Brain microvascular endothelial cell (primary cell): ENCODE measurements around the gene KMO.

Experiments
- DNase-seq: peaks from one replicate; pipeline ENCODE4 v3.0.0-alpha.2; 2020
- H3K27ac ChIP-seq: fragments of 250-450 bp; sonication (Bioruptor Pico); 2 replicates; pipeline ENCODE4 v1.5.1; 2020; ENCODE audit warnings: mild to moderate bottlenecking, moderate library complexity
- H3K27me3 ChIP-seq: fragments of 250-450 bp; sonication (Bioruptor Pico); replicated peaks from 2 replicates; pipeline ENCODE4 v1.5.1; 2020; ENCODE audit warnings: mild to moderate bottlenecking
- H3K36me3 ChIP-seq: fragments of 250-450 bp; sonication (Bioruptor Pico); replicated peaks from 2 replicates; pipeline ENCODE4 v1.5.1; 2020; ENCODE audit warnings: mild to moderate bottlenecking
- H3K4me3 ChIP-seq: 2 replicates; pipeline ENCODE4 v1.5.1; 2011; ENCODE audit warnings: low read depth, mild to moderate bottlenecking, control low read depth, low read length, moderate library complexity
- in situ Hi-C: cut with HindIII; loops from 2 replicates; pipeline ENCODE4 v1.10.0; 2017; ENCODE audit warnings: low sequenced_read_pairs, low pct_ligation_motif_present
- TF ChIP-seq, protein P1 (sequence below): IDR thresholded peaks from 2 replicates; pipeline ENCODE4 v1.5.1; 2011; ENCODE audit warnings: low read depth, mild to moderate bottlenecking, moderate library complexity, low read length, control low read depth, inconsistent platforms; ENCODE audit errors: missing control alignments

The KMO gene

DNA sequence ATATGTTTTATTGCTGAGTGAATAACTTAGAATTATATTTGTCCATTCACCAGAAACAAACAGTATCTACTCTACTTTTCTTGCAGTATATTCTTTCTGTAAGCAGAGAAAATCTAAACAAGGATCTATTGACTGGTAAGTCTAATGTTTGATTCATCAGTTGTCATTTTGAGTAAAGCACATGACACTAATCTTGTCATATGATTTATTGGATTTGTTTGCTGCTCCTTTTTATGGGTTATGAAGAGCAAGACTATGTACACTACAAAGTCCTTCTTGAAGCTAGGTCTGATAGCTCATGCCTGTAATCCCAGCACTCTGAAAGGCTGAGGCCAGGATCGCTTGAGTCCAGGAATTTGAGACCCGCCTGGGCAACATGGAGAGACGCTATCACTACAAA, 23.3 kb downstream of the KMO start:
- TF ChIP-seq, protein P1, sequence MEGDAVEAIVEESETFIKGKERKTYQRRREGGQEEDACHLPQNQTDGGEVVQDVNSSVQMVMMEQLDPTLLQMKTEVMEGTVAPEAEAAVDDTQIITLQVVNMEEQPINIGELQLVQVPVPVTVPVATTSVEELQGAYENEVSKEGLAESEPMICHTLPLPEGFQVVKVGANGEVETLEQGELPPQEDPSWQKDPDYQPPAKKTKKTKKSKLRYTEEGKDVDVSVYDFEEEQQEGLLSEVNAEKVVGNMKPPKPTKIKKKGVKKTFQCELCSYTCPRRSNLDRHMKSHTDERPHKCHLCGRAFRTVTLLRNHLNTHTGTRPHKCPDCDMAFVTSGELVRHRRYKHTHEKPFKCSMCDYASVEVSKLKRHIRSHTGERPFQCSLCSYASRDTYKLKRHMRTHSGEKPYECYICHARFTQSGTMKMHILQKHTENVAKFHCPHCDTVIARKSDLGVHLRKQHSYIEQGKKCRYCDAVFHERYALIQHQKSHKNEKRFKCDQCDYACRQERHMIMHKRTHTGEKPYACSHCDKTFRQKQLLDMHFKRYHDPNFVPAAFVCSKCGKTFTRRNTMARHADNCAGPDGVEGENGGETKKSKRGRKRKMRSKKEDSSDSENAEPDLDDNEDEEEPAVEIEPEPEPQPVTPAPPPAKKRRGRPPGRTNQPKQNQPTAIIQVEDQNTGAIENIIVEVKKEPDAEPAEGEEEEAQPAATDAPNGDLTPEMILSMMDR, result no peak
- no peak for DNase-seq
- Histone ChIP-seq H3K36me3 (no peaks in the 10 kb centered on the region), H3K27ac (no peak overlapping the region), H3K27me3 (no peaks in the 10 kb centered on the region), H3K4me3 (no peak overlapping the region)
- in situ Hi-C loops, result no loop called here

DNA sequence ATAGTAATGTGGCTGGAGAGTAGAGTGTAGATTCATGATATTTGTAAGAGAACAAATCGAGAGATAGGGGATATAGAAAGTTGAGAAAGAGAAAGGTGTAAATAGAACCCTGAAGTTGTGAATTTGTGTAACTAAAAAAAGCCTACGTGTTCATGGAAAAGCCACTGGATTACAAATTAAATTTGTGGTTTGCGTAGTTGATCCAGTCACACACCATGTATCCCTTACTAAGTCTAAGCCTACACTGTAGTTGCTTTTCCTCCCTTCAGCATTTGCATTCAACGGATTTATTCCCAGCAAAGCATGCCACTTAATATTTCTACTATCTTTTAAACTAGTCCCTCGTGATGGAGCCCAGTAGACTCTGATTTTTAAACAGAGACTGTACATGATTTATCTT, 24.9 kb downstream of the KMO start:
- H3K27ac ChIP-seq, result no peak overlapping the region
- DNase-seq, result no peak
- no peaks in the 10 kb centered on the region for H3K27me3 ChIP-seq
- no peak overlapping the region for H3K4me3 ChIP-seq
- no peaks in the 10 kb centered on the region for H3K36me3 ChIP-seq
- TF ChIP-seq, protein P1, result no peak
- in situ Hi-C loops, result no loop called here

DNA sequence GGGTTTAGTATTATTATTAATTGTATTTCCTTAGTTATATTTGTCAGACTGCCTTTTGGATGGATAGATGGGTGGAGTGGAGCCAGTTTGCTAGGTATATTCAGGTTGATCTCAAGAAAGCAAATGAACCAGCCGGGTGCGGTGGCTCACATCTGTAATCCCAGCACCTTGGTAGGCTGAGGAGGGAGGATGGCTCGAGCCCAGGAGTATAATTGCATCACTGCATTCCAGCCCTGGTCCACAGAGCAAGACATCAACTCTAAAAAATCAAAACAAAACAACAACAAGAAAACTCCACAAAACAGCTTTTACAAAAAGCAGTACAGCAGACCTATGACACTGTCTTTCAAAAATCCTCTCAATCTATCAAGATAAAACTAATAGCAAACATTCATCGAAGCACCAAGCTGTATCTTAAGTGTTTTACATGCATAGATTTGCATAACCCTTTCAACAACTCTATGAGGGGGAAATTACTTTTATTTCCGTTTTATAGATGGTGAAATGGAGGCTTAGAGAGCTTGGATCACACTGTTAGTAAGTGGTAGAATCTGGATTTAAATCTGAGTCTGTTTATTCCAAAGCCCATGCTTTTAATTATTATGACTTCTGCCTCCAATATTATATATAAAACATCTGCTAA, 25.5 kb downstream of the KMO start:
- in situ Hi-C loops, result no loop called here
- no peaks in the 10 kb centered on the region for H3K27me3 ChIP-seq
- H3K36me3 ChIP-seq, result no peaks in the 10 kb centered on the region
- DNase-seq, result no peak
- no peak overlapping the region for H3K4me3 ChIP-seq
- TF ChIP-seq, protein P1, result no peak
- no peak overlapping the region for H3K27ac ChIP-seq

DNA sequence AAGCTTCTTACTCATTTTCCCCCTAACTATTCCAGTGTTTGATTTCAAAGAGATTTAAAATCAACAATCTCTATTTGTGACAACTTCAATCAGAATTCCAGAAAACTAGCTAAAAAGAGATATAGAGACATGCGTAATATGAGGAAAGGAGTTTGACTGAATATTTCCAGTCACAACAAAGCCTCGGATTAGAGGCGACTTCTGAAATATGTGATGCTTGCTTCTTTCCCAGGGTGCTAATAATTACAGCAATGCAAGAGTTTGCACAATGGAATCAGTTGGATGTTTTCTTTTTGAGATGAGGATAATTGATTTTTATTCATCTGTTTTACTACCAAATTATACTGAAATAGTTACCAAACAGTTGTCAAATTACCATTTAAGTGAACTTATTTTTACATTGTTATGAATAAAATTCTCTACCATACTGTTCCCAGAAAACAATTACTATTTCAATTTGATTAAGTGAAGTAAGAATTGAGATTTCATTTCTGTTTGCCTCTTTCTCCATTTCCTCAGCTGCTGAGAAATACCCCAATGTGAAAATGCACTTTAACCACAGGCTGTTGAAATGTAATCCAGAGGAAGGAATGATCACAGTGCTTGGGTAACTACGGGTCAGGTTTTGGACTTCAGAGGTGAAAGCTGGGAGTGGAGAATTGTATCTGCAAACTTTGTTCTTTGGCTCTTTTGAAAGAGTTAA, 28.1 kb downstream of the KMO start:
- TF ChIP-seq, protein P1, result no peak
- H3K27ac ChIP-seq, result no peak overlapping the region
- no peak for DNase-seq
- H3K4me3 ChIP-seq, result no peak overlapping the region
- in situ Hi-C loops, result no loop called here
- H3K36me3 ChIP-seq, result no peaks in the 10 kb centered on the region
- no peaks in the 10 kb centered on the region for H3K27me3 ChIP-seq

DNA sequence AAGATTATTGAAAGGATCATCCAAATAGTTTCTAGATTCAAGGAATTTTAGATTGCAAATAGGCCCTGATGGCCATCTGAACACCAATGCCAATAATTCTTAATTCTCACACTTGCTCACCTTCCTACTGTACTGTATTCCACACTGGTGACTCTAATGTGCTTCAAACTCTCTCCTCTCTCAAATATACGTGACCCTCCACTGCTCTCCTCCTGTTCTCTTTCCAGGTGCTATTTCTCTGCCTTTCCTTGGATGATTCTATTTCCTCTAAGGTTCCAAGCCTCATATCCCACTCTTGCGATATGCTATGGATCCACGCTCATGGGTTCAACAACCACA, 28.6 kb downstream of the KMO start:
- DNase-seq, result no peak
- in situ Hi-C loops, result no loop called here
- TF ChIP-seq, protein P1, result no peak
- no peaks in the 10 kb centered on the region for H3K27me3 ChIP-seq
- no peak overlapping the region for H3K27ac ChIP-seq
- H3K36me3 ChIP-seq, result no peaks in the 10 kb centered on the region
- no peak overlapping the region for H3K4me3 ChIP-seq

DNA sequence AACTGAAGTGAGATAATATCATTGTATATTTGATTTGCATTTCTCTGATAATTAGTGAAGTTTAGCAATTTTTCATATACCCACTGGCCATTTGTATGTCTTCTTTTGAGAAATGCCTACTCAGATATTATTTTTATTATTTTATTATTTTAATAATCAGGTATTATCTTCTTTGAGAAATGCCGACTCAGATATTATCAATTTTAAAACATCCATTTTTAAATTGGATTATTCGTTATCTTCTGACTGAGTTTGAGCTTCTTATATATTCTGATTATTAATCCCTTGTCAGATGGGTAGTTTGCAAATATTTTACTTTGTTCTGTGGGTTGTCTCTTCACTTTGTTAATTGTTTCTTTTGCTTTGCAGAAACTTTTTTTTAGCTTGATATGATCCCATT, 37.7 kb downstream of the KMO start:
- TF ChIP-seq, protein P1, result no peak
- Histone ChIP-seq H3K27ac (no peak overlapping the region), H3K27me3 (no peaks in the 10 kb centered on the region), H3K4me3 (no peak overlapping the region), H3K36me3 (no peaks in the 10 kb centered on the region)
- DNase-seq, result no peak
- in situ Hi-C loops, result no loop called here
